GM18868 (cell line): ENCODE results near the gene GPR158.

Source experiments
- ATAC-seq: cut with Tn5 transposase; IDR thresholded peaks from one replicate; pipeline ENCODE4 v1.9.1; 2021; ENCODE audit warnings: mild to moderate bottlenecking, moderate library complexity; ENCODE audit not compliant: unreplicated experiment

GPR158 gene

DNA sequence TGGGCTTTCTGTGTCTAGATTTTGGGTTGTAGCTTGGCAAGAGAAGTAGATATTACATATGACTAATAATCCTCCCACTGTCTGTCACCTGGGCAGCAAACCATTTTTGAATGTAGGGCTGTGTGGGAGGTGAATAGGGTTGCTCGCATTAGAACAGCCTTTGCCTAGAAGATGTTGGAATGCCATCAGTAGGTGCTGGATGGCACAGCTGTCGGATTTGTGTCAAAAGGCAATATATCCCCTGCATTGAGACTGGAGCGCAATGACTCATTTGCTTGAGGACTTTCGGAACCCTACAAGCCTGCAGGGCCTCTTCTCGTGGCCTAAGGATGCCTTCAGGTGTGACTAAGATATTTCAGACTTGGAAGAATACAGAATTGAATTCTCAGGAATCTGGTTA is 323.8 kb downstream of the GPR158 start:
- ATAC-seq, result no peak

- ATAC-seq, result no peak
Measured at GRCh38 chr10:25501912-25502311, 327.1 kb downstream of the GPR158 start.

DNA sequence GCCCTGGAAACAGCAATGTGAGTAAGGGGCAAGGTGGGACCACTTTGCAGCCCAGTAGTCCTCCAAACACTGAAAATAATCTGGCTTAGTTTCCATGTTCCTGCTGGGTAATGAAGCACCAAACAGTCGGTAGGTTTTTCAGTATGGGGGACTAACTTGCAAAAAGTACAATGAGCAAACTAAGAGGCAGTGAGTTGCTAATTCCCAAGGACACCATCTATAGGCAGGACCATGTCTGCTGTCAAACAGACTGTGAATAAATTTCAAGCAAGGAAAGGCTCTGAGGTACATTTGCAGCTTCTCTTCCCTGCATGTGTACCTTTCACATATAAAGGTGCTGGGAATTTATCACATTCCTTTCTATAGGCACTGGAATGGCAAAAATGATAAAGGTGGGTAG is 327.7 kb downstream of the GPR158 start:
- ATAC-seq, result no peak

- ATAC-seq, result no peak
Measured at GRCh38 chr10:25504306-25504705, 329.5 kb downstream of the GPR158 start.

DNA sequence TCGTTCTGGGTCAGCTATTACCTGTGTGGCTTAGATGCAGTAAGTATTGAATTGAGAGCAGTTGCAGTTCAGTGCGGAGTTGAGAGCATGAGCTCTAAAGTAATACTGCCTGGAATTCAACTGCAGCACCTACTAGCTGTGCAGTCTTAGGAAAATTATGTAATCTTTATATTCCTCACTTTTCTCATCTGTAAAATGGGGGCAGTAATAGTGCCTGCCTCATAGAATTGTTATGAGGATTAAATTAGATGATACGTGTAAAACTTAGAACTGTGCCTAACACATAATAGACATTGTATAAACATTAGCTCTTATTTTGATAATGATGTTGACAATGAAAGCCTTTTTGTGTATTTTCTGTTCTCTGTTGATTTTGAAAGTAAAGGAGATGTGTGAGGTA is 330.0 kb downstream of the GPR158 start:
- no peak for ATAC-seq

GRCh38 chr10:25505466-25505865 is 330.7 kb downstream of the GPR158 start:
- no peak for ATAC-seq

DNA sequence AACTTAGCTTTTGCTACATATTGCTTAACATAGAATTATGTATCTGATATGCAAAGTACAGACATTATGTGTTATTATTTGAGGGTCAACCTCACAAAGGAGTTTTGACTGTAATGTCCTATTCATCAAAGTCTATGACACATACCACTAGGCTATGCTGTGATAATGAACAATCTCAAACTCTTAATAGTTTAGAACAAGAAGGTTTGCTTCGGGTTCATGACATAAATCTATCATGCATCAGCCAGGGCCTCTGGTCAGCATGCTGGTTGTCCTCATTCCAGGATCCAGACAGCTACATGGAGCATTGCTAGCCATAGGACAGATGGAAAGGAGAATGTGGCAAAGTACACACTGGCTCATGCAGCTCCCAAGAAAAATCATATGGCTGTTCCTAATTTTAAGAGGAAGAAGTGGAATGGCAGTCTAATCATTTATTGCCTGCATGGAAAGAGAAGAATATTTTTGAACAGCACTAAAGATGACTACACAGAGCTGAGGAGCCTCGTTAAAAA is 332.1 kb downstream of the GPR158 start:
- no peak for ATAC-seq

GRCh38 chr10:25508112-25508815 is 333.5 kb downstream of the GPR158 start:
- ATAC-seq, result no peak

DNA sequence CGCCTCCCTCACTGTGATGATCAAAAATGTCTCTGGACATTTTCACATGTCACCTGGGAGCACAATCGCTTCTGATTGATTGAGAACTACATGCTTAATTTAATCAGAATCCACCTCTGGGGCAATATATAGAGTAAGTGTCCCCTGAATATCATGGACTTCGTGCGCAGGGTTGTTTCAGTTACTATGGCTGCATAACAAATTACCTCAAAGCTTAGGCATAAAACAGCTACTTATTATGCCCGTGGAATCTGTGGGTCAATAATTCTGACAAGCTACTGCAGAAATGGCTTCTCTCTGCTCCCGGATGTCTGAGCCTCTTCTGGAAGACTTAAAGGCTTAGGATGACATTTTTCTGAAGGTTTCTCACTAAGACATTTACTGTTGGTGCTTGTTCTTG is 334.4 kb downstream of the GPR158 start:
- no peak for ATAC-seq

GRCh38 chr10:25522294-25522693 is 347.5 kb downstream of the GPR158 start:
- ATAC-seq, result no peak

DNA sequence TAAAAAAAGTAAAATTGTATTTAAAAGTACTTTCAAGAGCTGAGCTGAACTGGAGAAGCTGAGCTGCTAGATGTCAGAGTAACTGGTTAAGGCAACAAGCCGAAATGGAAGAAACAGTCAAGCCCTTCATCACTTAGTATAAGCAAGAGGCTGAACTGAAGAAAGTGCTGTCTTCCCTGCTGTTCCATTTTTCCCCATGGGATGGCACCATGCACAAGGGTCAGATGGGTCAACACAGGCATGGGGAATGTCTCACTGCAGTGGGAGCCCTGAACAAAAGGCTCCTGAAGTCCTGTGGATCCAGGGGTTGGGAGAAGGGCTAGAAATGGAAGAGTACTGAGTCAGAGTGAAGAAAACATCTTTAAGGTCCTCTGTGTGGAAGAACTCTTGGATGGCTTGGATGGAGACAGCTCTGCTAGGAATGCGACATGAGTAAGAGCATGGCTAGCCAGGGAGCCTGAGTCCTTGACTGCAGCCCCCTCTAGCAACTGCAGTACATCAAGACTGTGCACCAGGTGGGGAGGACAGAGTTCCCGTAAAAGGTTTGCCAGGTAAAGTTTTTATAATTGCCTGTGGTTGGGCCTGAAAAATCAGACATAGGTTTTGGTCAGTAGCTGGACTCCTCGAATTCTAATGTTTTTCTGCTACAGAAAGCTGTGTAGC is 348.3 kb downstream of the GPR158 start:
- ATAC-seq, result no peak

DNA sequence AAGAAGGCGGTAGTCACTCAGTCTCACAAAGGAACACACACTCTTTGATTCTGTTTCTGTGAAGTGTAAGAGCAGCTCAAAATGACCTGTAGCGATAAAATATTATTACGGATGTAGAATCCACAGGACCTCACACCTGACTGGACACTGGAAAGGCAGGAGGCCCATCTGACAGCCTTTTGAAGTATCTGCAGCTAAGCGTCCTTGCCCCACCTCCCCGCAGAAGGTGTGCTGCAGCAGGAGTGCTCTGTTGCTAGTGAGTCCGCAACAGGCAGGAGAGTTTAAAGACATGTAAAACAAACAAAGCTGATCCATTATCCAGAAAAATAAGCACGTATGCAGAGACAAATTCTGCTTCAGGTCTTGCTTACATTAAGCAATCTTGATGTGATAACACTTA is 355.5 kb downstream of the GPR158 start:
- no peak for ATAC-seq

- no peak for ATAC-seq
Measured at GRCh38 chr10:25531457-25532061, 356.8 kb downstream of the GPR158 start.

DNA sequence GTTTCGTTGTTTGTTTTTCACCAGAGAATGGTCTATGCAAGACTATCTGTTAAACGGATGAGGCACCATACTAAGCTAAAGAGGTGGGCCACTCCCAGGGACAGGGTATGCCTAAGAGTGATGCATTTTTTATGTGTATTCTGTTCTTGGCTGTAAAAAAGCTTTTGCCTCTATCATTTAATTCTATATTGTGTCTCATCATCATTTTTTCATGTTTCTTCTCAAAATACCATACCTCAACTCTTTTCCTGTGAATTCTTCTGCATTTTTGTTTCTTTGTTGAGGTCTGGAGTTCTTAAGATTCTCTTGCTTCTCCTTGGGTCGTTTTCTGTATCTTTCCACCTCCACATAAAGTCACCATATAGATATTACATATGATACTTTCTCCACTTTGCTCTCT is 357.4 kb downstream of the GPR158 start:
- no peak for ATAC-seq

GRCh38 chr10:25536027-25536426 is 361.2 kb downstream of the GPR158 start:
- ATAC-seq, result no peak

GRCh38 chr10:25547382-25547781 is 372.6 kb downstream of the GPR158 start:
- no peak for ATAC-seq

DNA sequence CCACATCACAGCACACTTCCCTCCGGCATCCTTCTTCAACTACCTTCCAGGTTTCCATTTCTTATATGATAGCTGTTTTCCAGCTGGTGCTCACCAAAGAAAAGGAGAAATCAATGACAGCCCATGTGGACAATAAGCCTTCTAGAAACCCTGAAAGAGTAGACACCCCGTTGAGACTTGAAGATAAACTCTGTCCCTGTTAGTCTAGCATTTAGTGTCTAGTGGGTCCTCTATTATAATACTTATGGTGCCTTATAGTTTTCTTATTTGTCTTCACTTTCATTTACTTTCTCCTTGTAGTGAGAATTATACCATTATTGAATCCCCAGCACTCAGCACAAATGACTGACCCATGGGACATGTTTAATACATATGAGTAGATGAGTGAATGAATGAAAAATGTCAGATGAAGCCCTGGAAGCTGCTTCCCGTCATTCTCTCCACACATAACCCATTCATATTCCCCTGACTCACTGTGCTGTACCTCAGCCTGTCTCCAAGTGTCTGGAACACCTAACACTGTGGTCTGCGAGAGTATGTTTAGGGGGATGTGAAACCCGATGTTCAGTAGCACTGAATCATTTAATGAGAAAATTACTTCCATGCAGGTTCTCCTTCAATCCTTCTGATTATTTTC is 377.6 kb downstream of the GPR158 start:
- ATAC-seq, result no peak

DNA sequence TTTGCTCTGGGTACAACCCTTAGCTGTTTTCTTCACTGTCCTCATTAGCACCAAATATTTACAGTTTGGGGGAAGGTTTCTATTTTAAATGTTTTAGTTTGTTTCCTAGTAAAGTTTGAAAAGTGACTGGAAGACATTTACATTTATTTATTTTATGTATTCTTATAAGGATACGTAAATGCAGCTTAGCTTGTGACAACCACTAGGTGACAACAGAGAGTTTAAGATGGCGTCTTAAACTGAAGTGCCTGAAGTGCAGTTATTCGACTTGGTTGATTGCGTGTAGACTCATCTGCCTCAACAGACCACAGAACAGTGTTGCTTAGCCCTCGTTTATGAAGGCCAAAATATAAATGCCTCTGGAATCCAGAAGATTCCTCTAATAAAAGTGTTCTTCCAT is 381.1 kb downstream of the GPR158 start:
- ATAC-seq, result no peak

GRCh38 chr10:25556457-25556856 is 381.7 kb downstream of the GPR158 start:
- no peak for ATAC-seq

GRCh38 chr10:25557136-25557535 is 382.3 kb downstream of the GPR158 start:
- no peak for ATAC-seq

GRCh38 chr10:25561758-25562157 is 387.0 kb downstream of the GPR158 start:
- ATAC-seq, result no peak

DNA sequence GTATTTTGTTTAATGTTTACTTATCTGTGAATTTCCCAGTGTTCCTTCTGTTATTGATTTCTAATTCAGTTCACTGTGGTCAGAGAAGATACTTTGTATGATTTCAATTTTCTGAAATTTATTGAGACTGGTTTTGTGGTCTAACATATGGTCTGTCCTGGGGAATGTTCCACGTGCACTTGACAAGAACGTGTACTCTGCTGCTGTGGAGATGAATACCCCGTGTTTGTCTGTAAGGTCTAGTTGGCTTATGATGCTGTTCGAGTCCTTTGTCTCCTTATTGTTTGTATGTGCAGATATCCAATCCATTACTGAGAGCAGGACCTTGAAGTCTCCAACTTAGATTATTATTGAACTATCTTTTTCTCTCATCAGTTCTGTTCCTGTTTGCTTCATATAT is 387.7 kb downstream of the GPR158 start:
- ATAC-seq, result no peak
